Measurements from ENCODE around the gene NEUROG1. TPM values are rescaled to one million over a fixed set of nuclear protein-coding genes. Genes with fewer than 3 reads are reported as not detected.

NEUROG1 gene
- total RNA-seq, 3 donors from 2014 or later (not counting 1 experiment from before 2014, with no cell fraction given) = not detected

DNA sequence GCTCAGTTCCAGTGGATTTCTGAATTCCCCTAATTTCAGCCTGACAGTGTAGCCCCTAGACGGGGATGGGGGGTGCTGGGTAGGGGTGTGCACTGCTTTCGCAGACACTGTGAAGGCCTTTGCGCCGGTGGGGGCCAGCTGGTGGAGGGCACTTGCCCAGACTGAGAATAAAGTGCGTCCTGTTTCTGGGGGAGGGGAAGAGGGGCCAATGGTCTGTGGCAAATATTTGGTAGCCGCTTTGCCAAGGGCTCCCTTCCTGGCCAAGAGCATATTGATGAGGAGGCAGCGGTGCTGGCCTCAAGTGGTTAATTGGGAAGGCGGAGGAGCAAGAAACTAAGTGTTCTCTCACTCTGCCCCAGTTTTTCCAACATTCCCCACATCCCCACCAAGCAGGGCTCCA, 41.7 kb upstream of the NEUROG1 start:
- Mint-ChIP-seq H3K27ac (no peak overlapping the region), H3K9me3 (no peaks in the 10 kb centered on the region), H3K27me3 (ENCODE audit: low read depth in 2 of 2) (peaks cover 22 to 52% of the 10 kb centered on the region in 2 donors), H3K4me3 (no peak overlapping the region), H3K36me3 (no peaks in the 10 kb centered on the region), H3K4me1 (no peaks in the 10 kb centered on the region)
- H3K27me3 ChIP-seq (ENCODE audit: control insufficient read depth, insufficient read depth, low read length) = peaks cover 8% of the 10 kb centered on the region
- WGBS (ENCODE audit: insufficient coverage) = 48% methylated on average over 8 of the region's 8 CpGs
- no peaks in the 10 kb centered on the region for H3K4me1 ChIP-seq (ENCODE audit: control insufficient read depth, insufficient read depth, low read length)
- no peaks in the 10 kb centered on the region for H3K36me3 ChIP-seq (ENCODE audit: control insufficient read depth, insufficient read depth, low read length)
- intact Hi-C loops (cut with micrococcal nuclease) = no loop called here
- H3K4me3 ChIP-seq (ENCODE audit: low read length) = no peak overlapping the region
- H3K9me3 ChIP-seq (ENCODE audit: control insufficient read depth, insufficient read depth, low read length) = no peaks in the 10 kb centered on the region
- TF ChIP-seq, protein P1, sequence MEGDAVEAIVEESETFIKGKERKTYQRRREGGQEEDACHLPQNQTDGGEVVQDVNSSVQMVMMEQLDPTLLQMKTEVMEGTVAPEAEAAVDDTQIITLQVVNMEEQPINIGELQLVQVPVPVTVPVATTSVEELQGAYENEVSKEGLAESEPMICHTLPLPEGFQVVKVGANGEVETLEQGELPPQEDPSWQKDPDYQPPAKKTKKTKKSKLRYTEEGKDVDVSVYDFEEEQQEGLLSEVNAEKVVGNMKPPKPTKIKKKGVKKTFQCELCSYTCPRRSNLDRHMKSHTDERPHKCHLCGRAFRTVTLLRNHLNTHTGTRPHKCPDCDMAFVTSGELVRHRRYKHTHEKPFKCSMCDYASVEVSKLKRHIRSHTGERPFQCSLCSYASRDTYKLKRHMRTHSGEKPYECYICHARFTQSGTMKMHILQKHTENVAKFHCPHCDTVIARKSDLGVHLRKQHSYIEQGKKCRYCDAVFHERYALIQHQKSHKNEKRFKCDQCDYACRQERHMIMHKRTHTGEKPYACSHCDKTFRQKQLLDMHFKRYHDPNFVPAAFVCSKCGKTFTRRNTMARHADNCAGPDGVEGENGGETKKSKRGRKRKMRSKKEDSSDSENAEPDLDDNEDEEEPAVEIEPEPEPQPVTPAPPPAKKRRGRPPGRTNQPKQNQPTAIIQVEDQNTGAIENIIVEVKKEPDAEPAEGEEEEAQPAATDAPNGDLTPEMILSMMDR (IDR thresholded peaks at IDR 0.05) = no peak
- H3K27ac ChIP-seq (ENCODE audit: low read length) = no peak overlapping the region
- no peak for ATAC-seq
- no peak for DNase-seq

DNA sequence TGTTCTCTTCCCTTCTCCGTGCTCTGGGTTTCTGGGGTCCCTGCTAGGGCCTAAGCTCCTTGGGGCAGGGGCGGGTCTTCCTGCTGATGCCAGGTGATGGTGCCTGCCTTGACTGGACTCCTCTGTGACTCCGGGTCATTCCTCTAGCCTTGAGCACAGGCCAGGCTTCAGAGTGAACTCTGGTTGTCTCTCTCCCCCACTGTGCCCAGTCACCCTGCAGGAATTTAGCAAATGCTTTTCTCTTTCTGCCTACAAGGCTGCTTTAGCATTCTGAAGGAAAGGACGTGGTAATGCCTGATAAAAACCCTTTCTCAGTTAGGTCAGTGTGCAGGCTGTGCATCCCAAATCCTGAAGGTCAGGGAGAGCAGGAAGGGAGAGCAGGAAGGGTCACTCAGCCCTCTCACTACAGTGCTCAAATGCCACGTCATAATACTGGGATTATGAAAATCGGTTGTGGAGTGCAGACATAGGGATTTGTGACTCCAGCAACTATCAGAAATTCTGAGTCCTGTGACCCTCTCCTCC, 40.4 kb upstream of the NEUROG1 start:
- H3K27ac ChIP-seq (ENCODE audit: low read length) = no peak overlapping the region
- H3K4me1 ChIP-seq (ENCODE audit: control insufficient read depth, insufficient read depth, low read length) = no peaks in the 10 kb centered on the region
- no peak overlapping the region for H3K27ac Mint-ChIP-seq

DNA sequence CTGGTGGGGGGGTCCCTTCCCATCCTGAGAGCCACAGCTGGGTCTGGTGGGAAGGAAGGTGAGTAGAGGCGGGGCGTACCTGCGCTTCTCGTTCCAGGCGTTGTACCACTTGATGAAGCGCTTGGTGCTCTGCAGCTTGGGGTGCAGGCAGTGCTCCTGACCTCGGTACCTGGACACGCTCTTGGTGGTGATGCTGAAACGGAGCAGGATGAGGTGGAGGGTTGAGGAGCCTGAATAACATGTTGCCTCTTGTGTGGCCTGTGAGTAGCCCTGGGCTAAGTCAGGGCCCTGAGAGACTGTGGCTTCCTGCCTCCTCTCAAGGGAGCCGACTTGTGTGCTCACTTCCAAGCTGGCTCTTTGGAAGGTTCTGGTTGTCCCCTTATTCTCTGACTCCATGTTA, 38.7 kb upstream of the NEUROG1 start:
- Mint-ChIP-seq H3K27me3 (ENCODE audit: low read depth in 2 of 2) (peaks cover 20 to 36% of the 10 kb centered on the region in 2 donors), H3K9me3 (no peaks in the 10 kb centered on the region), H3K27ac (no peak overlapping the region), H3K36me3 (no peaks in the 10 kb centered on the region), H3K4me1 (no peaks in the 10 kb centered on the region), H3K4me3 (no peak overlapping the region)
- TF ChIP-seq, protein P1 (IDR thresholded peaks at IDR 0.05) = no peak
- no peaks in the 10 kb centered on the region for H3K9me3 ChIP-seq (ENCODE audit: control insufficient read depth, insufficient read depth, low read length)
- peaks cover 8% of the 10 kb centered on the region for H3K27me3 ChIP-seq (ENCODE audit: control insufficient read depth, insufficient read depth, low read length)
- 89% methylated on average over 10 of the region's 10 CpGs for WGBS (ENCODE audit: insufficient coverage)
- no peak for DNase-seq
- intact Hi-C loops (cut with micrococcal nuclease) = no loop called here
- no peaks in the 10 kb centered on the region for H3K36me3 ChIP-seq (ENCODE audit: control insufficient read depth, insufficient read depth, low read length)
- no peak overlapping the region for H3K27ac ChIP-seq (ENCODE audit: low read length)
- H3K4me1 ChIP-seq (ENCODE audit: control insufficient read depth, insufficient read depth, low read length) = no peaks in the 10 kb centered on the region
- no peak overlapping the region for H3K4me3 ChIP-seq (ENCODE audit: low read length)
- no peak for ATAC-seq

More for the DNA sequence above, 40.4 kb upstream of the NEUROG1 start:
- TF ChIP-seq, protein P1 (IDR thresholded peaks at IDR 0.05) = no peak
- no peak overlapping the region for H3K4me3 Mint-ChIP-seq
- ATAC-seq (no peak), DNase-seq (no peak)
- H3K27me3 ChIP-seq (ENCODE audit: control insufficient read depth, insufficient read depth, low read length) = peaks cover 8% of the 10 kb centered on the region
- WGBS (ENCODE audit: insufficient coverage) = 71% methylated on average over 4 of the region's 6 CpGs
- no peak overlapping the region for H3K4me3 ChIP-seq (ENCODE audit: low read length)
- intact Hi-C loops (cut with micrococcal nuclease) = no loop called here
- peaks cover 24 to 49% of the 10 kb centered on the region in 2 donors for H3K27me3 Mint-ChIP-seq (ENCODE audit: low read depth in 2 of 2)
- no peaks in the 10 kb centered on the region for H3K4me1 Mint-ChIP-seq
- H3K36me3 Mint-ChIP-seq = no peaks in the 10 kb centered on the region
- no peaks in the 10 kb centered on the region for H3K9me3 Mint-ChIP-seq
- H3K36me3 ChIP-seq (ENCODE audit: control insufficient read depth, insufficient read depth, low read length) = no peaks in the 10 kb centered on the region
- H3K9me3 ChIP-seq (ENCODE audit: control insufficient read depth, insufficient read depth, low read length) = no peaks in the 10 kb centered on the region

DNA sequence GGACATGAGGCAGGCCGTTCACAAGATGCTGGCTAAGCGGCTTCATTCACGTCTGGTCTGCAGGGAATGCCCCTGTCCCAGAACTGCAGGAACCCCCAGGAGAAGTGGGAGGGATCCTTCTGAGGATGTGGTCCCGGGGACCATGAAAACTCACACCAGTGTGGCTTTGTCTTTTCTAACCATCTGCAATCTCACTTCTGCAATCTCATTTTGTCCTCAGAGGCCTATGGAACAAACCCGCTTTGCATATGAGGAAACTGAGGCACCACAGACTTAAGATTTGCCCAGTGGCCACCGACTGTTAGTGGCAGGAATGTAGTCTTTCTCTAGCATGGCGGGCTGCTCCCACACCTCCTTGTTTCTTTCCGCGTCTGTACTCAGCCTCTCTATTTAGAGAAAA, 36.1 kb upstream of the NEUROG1 start:
- TF ChIP-seq, protein P1 (IDR thresholded peaks at IDR 0.05) = no peak
- Mint-ChIP-seq H3K27me3 (ENCODE audit: low read depth in 2 of 2) (peaks cover 6 to 23% of the 10 kb centered on the region in 2 donors), H3K27ac (no peak overlapping the region), H3K4me3 (no peak overlapping the region), H3K36me3 (no peaks in the 10 kb centered on the region), H3K9me3 (no peaks in the 10 kb centered on the region), H3K4me1 (no peaks in the 10 kb centered on the region)
- Histone ChIP-seq H3K9me3 (ENCODE audit: control insufficient read depth, insufficient read depth, low read length) (no peaks in the 10 kb centered on the region), H3K27ac (ENCODE audit: low read length) (no peak overlapping the region), H3K4me1 (ENCODE audit: control insufficient read depth, insufficient read depth, low read length) (no peaks in the 10 kb centered on the region), H3K27me3 (ENCODE audit: control insufficient read depth, insufficient read depth, low read length) (no peaks in the 10 kb centered on the region), H3K36me3 (ENCODE audit: control insufficient read depth, insufficient read depth, low read length) (no peaks in the 10 kb centered on the region), H3K4me3 (ENCODE audit: low read length) (no peak overlapping the region)
- WGBS (ENCODE audit: insufficient coverage) = 76% methylated on average over 9 of the region's 9 CpGs
- intact Hi-C loops (cut with micrococcal nuclease) = no loop called here
- no peak for DNase-seq
- ATAC-seq = no peak

Measured in natural killer cell (primary cell).